Globus pallidus (tissue), 1 donor: ENCODE measurements around the gene PLA2G2C.

Experiments used
- DNase-seq: peaks from one replicate; pipeline ENCODE4 v3.0.0-alpha.2; 2015; ENCODE audit warnings: low spot score

PLA2G2C gene

GRCh38 chr1:20207546-20207945, 21.2 kb upstream of the PLA2G2C start:
- no peak for DNase-seq

- DNase-seq, result no peak
These were observed 15.8 kb upstream of the PLA2G2C start for GRCh38 chr1:20202166-20202565.

GRCh38 chr1:20200966-20201365, 14.6 kb upstream of the PLA2G2C start:
- no peak for DNase-seq

- no peak for DNase-seq
These were observed 13.5 kb upstream of the PLA2G2C start for GRCh38 chr1:20199840-20200239.

- no peak for DNase-seq
These were observed 13.1 kb upstream of the PLA2G2C start for GRCh38 chr1:20199403-20199802.

GRCh38 chr1:20198918-20199317, 12.6 kb upstream of the PLA2G2C start:
- no peak for DNase-seq

- DNase-seq, result no peak
These were observed 12.0 kb upstream of the PLA2G2C start for GRCh38 chr1:20198296-20198695.

GRCh38 chr1:20197329-20197791, 11.0 kb upstream of the PLA2G2C start:
- no peak for DNase-seq

GRCh38 chr1:20195462-20195780, 9.1 kb upstream of the PLA2G2C start:
- DNase-seq, result no peak

GRCh38 chr1:20194757-20195461, 8.6 kb upstream of the PLA2G2C start:
- DNase-seq, result no peak

GRCh38 chr1:20194224-20194623, 7.9 kb upstream of the PLA2G2C start:
- no peak for DNase-seq

GRCh38 chr1:20192871-20193411, 6.6 kb upstream of the PLA2G2C start:
- DNase-seq, result no peak

- no peak for DNase-seq
These were observed 6.0 kb upstream of the PLA2G2C start for GRCh38 chr1:20192364-20192763.

- DNase-seq, result no peak
These were observed 5.0 kb upstream of the PLA2G2C start for GRCh38 chr1:20191266-20191825.

- no peak for DNase-seq
These were observed 4.2 kb upstream of the PLA2G2C start for GRCh38 chr1:20190256-20191160.

- DNase-seq, result no peak
These were observed 3.3 kb upstream of the PLA2G2C start for GRCh38 chr1:20189664-20190063.

GRCh38 chr1:20188455-20188817, 2.1 kb upstream of the PLA2G2C start:
- no peak for DNase-seq

GRCh38 chr1:20187813-20188454, 1.6 kb upstream of the PLA2G2C start:
- DNase-seq, result no peak

GRCh38 chr1:20187103-20187812, 940 bp upstream of the PLA2G2C start:
- DNase-seq, result no peak

GRCh38 chr1:20184997-20185833, 1.1 kb downstream of the PLA2G2C start:
- no peak for DNase-seq

GRCh38 chr1:20184481-20184900, 1.8 kb downstream of the PLA2G2C start:
- DNase-seq, result no peak
